Measurements from ENCODE around the gene IQCF5.

Gene IQCF5

DNA sequence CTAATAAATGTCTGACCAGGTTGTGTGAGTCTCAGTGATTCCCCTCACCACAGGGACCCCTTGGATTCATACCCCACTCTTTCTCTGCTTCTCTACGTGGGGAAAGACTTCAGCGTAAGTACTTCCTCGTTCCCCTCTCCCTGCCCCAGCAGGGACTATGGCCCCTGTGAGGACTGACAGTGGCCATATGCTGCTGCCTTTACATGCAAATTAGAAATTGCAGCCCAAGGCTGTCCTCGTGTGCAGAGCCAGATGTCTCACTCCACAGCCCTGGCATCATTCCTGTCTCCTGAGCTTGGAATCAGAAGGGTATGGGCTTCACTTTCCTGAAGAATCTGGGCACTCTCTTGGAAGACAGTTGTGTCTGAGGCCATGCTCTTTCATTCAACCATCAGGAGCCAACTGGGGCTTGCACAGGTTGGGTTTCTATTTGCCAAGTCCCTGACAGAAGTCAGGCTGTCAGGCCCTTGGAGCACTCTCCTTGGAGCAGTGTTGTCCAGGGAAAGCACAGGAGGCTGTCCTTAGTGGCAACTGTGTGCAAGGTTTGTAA is 44.5 kb downstream of the IQCF5 start:
- TF ChIP-seq, protein P1, sequence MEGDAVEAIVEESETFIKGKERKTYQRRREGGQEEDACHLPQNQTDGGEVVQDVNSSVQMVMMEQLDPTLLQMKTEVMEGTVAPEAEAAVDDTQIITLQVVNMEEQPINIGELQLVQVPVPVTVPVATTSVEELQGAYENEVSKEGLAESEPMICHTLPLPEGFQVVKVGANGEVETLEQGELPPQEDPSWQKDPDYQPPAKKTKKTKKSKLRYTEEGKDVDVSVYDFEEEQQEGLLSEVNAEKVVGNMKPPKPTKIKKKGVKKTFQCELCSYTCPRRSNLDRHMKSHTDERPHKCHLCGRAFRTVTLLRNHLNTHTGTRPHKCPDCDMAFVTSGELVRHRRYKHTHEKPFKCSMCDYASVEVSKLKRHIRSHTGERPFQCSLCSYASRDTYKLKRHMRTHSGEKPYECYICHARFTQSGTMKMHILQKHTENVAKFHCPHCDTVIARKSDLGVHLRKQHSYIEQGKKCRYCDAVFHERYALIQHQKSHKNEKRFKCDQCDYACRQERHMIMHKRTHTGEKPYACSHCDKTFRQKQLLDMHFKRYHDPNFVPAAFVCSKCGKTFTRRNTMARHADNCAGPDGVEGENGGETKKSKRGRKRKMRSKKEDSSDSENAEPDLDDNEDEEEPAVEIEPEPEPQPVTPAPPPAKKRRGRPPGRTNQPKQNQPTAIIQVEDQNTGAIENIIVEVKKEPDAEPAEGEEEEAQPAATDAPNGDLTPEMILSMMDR (conservative IDR thresholded peaks at IDR 0.05; ENCODE audit: control insufficient read depth, insufficient read depth, low read depth, low read length): no peak
- no peak overlapping the region for H3K4me3 ChIP-seq (ENCODE audit: control insufficient read depth, low read depth, low read length)
- no peak for DNase-seq (ENCODE audit: low read depth)

DNA sequence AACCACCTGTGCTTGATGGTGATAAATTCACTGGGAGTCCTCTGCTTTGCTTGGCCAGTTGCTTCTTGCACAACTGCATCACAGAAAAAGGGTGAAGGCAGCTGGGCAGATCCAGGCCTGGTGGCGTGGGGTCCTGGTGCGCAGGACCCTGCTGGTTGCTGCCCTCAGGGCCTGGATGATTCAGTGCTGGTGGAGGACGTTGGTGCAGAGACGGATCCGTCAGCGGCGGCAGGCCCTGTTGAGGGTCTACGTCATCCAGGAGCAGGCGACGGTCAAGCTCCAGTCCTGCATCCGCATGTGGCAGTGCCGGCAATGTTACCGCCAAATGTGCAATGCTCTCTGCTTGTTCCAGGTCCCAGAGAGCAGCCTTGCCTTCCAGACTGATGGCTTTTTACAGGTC is 45.1 kb downstream of the IQCF5 start:
- no peak for DNase-seq (ENCODE audit: low read depth)
- TF ChIP-seq, protein P1 (conservative IDR thresholded peaks at IDR 0.05; ENCODE audit: control insufficient read depth, insufficient read depth, low read depth, low read length): no peak
- H3K4me3 ChIP-seq (ENCODE audit: control insufficient read depth, low read depth, low read length): no peak overlapping the region

- no peak overlapping the region for H3K4me3 ChIP-seq (ENCODE audit: control insufficient read depth, low read depth, low read length)
- DNase-seq (ENCODE audit: low read depth): no peak
- TF ChIP-seq, protein P1 (conservative IDR thresholded peaks at IDR 0.05; ENCODE audit: control insufficient read depth, insufficient read depth, low read depth, low read length): no peak
These were observed 47.1 kb downstream of the IQCF5 start for GRCh38 chr3:51828297-51828696.
